Measurements from ENCODE around the gene TFG.

DNA sequence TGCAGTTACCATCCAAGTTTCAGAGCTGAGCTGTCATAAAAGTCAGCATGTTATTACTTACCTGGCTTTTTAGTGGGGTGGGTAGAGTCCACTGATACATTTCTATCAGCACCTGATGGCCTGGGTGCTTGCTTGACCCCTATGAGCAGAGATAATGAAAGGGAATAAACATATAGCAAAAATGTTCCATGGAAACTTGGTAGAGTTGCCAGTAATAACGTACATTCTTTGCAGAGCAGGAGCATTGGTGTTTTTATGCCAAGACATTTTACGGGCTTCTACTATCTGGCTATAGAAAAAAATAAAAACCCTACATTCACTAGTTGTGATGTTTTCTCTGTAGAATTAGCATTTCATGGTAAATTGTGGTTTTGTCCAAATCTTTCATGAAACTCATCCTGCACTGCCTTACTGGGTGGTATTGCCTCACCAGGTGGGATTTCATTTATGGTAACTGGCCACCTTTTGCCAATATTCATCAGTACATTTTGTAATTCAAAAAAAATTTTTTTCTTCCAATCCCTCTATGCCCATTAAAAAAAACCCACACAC is 70.9 kb downstream of the TFG start:
- no peak for TF ChIP-seq POLR2A (IDR thresholded peaks at IDR 0.05)
- TF ChIP-seq, protein P1, sequence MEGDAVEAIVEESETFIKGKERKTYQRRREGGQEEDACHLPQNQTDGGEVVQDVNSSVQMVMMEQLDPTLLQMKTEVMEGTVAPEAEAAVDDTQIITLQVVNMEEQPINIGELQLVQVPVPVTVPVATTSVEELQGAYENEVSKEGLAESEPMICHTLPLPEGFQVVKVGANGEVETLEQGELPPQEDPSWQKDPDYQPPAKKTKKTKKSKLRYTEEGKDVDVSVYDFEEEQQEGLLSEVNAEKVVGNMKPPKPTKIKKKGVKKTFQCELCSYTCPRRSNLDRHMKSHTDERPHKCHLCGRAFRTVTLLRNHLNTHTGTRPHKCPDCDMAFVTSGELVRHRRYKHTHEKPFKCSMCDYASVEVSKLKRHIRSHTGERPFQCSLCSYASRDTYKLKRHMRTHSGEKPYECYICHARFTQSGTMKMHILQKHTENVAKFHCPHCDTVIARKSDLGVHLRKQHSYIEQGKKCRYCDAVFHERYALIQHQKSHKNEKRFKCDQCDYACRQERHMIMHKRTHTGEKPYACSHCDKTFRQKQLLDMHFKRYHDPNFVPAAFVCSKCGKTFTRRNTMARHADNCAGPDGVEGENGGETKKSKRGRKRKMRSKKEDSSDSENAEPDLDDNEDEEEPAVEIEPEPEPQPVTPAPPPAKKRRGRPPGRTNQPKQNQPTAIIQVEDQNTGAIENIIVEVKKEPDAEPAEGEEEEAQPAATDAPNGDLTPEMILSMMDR (IDR thresholded peaks at IDR 0.05), result no peak

All from thyroid gland (tissue), 4 donors.